CD4-positive, alpha-beta T cell treated with Interleukin-21 for 1 hour (primary cell): ENCODE measurements around the gene ARL4D.
"Not testable (repeated sequence)": the region's sequence is repeated elsewhere in the genome, so short reads cannot be mapped to it uniquely, and the experiment has no call there.

Experiments
- DNase-seq: peaks from one replicate; pipeline ENCODE4 v3.0.0-alpha.2; 2020

The ARL4D gene

DNA sequence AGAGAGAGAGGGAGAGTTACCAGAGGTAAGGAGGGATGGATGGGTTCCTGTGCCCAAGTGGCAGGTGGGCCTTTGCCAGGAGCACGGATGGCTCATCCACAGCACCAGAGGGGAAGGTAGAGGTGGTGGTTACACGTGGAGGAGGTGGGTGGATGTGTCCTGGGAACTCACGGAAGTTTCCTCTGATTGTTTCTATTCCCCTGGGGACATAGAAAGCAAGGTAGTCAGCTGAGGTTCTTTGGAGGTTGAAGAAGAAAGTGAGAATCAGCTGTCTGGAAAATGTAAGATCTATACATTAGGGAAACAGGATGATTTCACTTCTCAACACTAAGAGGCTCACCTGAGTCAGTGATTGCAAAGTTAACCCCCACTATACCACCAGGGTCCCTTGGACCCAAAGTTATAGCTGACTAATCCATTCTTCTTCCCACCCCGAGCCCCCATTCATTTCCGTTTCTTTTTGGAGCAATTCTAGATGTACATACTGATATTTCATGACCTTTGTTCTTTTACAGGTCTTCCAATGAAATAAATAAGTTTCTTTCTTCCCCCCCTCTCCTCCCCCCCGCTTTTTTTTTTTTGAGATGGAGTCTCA is 27.5 kb upstream of the ARL4D start:
- no peak for DNase-seq

DNA sequence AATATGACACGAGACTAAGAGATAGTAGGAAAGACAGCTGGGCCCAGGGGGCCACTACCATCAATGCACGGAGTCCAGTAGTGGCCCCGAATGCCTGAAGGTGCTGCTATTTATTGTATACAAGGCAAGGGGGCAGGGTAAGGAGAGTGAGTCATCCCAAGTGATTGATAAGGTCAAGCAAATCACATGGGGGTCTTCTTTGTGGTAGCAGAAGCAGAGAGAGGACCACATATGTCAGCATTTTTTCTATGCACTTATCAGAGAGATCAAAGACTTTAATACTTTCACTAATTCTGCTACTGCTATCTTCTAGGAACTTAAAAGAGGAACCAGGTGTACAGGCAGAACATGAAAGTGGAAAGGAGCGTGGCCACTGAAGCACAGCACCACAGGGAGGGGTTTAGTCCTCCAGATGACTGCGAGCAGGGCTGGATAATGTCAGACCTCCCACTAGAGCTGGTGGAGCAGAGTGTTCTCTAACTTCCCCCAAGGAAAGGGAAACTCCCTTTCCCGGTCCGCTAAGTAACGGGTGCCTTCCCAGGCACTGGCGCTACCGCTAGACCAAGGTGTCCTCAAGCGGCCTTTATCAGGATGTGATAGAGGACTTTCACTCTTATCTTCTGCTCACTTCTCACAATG is 26.4 kb upstream of the ARL4D start:
- DNase-seq = no peak

DNA sequence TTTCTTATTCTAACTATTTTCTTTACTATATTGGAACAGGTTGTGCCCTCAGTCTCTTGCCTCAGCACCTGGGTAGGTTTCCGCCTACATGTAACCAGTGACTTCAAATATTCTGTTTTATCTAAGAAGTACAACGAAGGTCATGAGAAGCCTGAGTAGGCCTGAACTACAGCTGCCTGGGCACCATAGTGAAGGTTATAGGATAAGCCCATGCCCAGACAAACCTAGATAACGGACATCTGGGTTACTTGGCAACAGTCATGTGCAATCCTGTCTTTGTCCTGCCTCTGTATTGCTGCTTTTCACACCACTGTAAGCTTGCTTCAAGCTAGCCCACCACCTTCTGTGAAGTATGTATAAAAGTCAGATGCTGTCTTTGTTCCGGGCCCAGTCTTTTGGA is 25.4 kb upstream of the ARL4D start:
- DNase-seq = no peak

DNA sequence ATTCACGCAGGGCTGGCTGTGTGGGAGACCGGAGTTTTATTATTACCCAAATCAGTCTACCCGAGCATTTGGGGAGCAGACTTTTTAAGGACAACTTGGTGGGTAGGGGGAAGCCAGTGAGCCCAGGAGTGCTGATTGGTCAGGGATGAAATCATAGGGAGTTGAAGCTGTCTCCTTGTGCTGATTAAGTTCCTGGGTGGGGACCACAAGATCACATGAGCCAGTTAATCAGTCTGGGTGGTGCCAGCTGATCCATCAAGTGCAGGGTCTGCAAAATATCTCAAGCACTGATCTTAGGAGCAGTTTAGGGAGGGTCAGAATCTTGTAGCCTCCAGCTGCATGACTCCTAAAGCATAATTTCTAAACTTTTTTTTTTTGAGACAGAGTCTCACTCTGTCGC is 22.9 kb upstream of the ARL4D start:
- DNase-seq = not testable (repeated sequence)

DNA sequence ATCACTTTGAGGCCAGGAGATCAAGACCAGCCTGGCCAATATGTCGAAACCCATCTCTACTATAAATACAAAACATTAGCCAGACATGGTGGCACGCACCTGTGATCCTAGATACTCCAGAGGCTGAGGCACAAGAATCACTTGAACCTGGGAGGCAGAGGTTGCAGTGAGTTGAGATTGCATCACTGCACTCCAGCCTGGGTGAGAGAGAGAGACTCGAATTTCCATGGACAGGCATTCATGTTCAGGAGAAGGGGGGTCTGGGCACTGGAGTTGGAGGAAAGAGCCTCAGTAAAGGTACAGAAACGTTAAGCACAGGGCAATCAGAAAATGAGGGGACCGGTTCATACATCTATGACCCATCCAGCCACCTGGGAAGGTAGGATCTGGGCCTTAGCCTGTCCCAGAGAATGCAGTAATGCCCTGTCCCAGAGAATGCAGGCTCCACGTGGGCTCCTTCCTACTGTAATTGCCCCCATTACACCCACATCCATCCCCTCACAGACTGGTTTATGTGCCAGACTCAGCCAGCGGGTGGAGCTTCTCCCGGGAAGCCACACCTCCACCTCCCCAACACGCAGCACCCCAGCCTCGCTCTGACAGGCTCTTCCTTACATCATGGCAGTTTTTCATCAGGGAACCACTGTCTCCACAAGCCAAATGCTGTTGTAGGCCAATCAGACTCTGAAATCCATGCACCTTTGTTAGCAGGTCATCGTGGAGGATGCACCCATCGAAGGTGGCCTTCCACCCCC is 21.6 kb upstream of the ARL4D start:
- DNase-seq = no peak

DNA sequence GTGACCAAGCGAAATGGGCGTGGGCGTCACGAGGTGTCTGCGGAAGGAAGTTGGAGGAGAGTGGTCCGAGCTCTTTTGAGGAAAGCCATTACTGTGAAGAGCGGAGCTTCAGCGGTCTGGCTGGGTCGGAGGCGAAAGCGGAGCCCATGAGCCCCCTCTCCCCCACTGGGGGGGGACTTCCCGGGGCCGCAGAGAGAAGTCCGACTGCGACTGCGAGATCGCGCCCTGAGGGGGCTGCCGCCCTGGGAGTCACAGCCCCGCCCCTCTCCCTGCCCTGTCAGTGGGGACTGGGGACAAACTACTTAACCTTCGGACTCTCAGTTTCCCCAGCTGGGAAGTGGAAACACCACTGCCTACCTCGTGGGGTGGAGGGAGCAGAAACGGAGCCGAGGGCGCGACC is 20.0 kb upstream of the ARL4D start:
- DNase-seq = no peak

DNA sequence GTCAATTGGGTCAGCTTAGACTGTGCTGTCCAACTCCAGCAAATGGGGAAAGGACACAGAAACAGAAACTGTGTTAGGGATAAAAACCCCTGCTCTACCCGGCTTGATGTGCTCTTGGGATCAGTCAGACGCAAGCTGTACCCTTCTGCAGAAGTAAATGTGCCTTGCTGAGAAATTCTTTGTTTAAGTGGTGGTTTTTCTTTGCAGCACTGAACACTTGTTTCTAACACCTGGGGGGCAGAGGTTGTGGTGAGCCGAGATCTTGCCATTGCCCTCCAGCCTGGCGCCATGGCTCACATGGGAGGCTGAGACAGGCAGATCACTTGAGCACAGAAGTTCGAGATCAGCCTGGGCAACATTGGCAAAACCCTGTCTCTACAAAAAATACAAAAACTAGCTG is 18.5 kb upstream of the ARL4D start:
- DNase-seq = no peak

DNA sequence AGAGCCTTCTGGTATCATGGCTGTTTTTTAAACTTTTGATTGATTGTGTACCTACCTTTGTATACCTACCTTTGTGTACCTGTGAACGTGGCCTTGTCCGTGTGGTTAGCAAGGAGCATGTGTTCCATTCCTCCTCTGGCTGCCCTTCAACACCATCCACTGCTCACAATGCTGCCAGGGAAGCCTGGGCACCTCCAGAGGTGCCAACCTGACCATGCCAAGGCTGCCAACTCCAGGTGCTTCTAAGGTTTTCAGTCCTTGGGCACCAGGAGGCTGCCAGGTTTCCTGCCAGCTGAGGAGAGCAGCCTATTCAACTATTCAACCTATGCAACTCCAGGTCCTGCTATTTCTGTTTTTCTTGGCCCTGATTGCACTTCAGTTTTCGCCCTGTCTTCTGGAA is 17.6 kb upstream of the ARL4D start:
- no peak for DNase-seq

DNA sequence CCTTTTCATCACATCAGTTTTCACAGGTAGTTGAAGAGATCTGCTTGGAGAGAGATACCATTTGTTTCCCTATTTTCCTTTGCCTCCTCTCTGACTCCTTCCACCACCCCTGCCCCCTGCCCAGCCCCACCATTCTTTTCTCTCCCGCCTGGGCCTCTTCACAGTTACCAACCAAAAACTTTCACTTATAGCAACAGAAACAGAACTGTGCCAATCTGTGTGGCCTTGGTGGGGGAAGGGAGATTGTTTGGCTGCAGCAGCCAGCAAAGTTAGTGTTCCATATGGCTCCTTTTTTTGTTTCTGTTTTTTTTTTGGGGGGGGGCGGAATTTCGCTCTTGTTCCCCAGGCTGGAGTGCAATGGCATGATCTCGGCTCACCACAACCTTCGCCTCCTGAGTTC is 17.2 kb upstream of the ARL4D start:
- DNase-seq = no peak

DNA sequence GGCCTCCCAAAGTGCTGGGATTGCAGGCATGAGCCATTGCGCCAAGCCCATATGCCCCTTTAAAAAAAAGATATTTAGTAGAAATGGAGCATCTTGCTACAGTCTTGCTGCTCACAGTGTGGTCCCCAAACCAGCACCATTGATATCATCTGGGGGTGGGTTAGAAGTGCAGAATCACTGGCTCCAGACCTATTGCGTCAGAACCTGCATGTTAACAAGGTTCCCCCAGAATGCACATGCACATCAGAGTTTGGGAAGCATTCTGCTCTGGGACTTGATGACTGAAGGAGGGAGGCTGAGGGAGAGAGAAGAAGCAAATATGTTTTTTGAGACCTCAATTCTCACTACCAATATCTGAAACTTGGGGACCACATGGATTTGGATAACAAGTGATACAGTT is 16.0 kb upstream of the ARL4D start:
- no peak for DNase-seq

DNA sequence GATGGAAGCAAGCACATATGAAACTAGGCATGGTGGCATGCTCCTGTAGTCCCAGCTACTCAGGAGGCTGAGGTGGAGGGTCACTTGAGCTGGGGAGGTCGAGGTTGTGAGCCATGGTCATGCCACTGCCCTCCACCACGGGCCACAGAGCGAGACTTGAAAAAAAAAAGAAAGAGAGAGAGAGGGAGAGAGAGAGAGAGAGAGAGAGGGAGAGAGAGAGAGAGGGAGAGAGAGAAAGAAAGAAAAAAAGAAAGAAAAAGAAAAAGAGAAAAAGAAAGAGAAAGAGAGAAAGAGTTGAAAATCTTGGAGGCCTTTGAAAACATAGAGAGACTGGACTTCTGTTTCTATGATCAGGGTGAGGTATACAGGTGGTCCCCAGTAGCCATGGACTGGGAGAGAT is 15.4 kb upstream of the ARL4D start:
- DNase-seq = no peak

DNA sequence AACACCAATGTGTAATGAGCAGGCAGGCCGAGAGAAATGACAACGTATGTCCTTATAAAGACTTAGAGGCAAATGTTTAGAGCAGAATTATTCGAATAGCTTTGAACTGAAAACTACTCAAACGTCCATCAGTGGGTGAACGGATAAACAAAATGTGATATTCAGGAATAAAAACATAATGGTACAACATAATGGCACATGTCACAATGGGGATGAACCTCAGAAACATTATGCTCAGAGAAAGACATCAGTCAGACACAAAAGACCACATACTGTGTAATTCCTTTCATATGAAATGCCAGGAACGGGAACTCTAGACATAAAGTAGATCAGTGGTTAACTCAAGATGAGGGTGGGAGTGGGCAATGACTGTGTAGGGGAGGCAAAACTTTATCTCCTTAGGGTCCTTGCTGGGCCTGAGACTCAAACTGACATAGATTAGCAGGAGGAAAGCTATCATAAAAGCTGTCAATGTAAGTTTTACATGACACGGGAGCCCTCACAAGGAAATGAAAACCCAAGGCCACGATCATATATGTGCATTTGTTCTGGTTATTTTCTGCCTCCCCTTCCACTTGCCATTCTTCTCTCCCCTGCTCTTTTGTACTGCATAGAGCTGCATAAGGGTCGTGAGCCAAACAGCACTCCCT is 14.8 kb upstream of the ARL4D start:
- no peak for DNase-seq

DNA sequence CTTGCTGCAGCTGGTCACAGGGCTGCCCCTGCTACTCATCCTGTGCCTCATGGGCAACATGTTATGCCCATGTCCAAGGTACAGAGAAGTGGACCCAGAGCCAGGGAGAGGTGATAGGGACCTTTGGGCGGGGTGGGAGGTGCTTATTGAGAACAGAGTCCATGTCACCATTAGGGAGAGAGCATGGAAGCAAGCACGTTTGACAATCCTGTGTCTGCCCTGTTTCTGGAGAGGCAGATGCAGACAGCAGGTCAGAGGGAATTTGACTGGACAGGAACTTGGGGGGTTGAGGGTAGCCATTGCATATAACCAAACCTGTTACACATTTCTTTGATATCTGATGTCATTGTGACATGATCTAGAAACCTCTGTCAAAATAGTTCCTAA is 14.3 kb upstream of the ARL4D start:
- no peak for DNase-seq

DNA sequence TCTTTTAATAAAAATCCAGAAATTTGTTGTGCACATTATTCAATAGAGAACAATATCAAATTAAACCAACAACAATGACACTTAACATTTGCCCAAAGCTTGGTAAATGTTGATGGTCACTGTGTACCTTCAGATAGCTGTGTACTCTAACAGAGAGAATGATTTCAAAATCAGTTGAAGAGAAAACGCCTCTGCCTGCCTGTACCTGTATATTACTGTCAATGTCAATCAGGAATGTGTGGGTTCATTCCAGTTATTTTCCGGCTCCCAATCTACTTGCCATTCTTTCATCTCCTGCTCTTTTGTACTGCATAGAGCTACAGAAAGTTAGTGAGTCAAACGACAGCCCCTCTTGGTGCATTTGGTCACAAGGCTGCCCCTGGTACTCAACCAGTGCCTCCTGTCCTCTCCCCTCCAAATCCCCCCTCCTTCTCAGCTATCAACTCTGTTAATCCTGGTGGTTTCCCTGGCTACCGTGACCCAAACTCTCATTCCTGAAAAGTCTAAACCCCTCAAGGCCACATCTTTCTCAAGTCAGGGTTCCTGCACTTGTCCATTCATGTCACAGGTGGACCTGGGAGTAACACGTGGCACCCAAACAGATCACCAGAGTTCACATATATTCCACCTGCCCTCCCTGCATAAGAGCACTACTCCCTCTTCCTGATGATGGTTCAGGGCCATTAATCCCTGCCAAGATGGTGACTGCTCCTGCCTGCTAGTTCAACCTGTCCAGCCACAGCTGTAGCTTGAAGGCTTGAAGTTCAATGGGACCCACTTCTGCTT is 13.6 kb upstream of the ARL4D start:
- no peak for DNase-seq

DNA sequence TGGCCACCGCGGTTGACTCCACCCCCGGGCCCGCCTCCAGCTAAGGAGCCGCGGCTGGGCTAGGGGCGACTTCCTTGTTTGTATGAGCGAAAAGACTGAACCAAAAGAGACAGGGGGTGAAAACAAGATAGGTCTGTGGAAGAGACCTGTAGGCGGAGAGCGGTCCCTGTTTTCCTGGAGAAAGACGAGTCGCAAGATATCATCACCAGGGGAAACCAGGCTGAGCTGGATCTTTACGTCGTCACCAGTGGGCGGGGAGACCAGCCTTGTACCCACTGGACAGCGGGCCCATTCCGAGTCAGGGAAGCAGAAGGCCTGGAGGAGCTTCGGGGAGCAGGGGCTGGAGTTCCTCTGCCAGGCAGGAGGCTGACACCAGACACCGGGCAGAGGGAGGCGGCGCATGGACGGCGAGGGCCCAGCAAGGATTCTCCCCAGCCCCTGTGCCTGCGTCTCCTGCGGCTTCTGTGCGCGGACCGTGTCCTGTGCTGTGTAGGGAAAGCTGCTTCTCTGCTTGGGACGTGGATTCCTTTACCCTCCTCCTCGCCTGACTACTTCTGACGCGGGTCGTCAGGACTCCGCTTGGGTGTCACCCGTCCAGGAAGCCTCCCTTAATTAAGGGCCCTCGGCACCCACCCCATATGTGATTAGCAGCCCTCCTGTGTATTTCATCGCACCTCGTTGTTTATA is 10.3 kb upstream of the ARL4D start:
- peak; percentile 93 for DNase-seq

DNA sequence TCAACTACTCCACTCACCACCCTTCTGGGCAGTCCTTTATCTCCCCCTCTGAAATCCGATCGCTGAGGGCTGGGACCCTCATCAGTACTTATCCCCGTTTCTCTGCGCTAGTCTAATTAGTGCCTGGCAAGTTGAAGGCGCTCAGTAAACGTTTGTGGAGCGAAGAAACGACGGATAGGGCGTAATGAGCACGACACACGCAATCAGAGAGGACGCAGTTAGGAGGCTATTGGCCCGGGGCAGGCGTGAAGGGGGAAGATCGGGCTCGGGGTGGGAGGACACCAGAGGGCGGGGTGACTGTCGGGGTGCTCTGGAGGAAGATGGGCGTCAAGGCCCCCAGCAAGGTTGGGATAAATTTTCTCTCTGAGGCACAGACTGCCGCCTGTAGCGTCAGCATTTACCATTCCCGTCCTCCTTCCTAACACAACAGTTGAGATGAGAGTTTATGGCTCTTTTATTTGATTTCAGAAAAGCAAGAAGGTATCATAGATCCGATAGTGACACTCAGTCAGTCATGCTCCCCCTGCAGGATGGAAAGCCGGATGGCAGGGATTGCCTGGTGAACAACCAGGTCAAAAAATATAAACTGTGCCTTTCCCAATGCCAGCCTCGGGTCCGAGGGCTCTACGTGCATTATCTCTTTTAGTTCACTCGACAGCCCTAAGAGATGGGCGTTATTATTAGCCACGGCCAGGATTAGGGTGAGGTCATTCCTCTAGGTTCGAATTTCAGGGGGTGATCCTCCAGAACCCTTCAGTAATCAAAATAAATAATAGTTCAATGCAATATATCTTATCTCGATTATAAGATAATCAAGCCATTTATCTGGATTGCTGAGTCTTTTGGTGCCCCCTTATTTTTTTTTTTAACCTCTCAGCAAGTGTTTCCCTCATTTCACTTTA is 9.5 kb upstream of the ARL4D start:
- peak; percentile 87 for DNase-seq

DNA sequence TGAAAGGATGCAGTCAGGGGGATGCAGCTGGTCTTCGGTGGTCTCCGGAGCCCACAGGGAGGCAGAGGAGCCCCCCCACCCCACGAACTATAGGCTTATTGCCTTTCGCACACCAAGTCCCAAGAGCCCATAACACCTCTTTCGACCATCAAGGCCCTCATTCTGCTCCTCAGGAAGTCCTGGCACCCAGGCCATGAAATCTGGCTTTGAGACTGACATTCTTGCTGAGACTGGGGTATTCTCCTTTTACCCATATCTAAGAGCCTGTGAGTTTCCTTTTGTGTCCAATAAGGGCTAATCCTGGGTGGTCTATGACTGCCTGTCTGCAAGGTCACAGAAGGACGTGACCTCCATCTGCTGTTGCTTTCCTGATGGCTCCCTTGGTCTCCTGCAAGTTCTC is 6.4 kb upstream of the ARL4D start:
- DNase-seq = no peak

DNA sequence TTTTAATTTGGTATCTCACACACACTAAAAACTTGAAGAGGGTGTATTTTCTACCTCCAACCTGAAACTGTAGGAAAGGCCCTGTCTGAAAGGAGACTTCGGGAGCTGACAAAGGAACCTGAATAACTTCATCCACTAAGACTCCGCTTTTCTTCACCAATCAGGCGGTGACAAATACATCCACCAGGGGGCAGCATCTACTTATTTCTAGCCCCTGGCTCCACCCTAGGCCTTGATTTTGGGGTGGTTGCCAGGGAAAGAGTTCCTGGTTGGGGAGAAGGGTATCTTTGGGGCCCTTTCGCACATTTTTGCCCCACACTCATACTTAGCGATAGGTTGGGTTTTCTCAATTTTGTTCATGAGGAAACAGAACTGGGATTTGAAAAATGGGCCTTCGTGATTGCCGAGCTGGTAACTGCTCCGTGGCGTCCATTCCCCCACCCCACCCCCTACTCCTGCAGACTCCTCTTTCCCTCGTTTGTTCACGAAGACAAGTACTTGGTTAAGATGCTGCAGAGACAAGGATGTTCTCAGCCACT is 4.8 kb upstream of the ARL4D start:
- peak; percentile 91 for DNase-seq

DNA sequence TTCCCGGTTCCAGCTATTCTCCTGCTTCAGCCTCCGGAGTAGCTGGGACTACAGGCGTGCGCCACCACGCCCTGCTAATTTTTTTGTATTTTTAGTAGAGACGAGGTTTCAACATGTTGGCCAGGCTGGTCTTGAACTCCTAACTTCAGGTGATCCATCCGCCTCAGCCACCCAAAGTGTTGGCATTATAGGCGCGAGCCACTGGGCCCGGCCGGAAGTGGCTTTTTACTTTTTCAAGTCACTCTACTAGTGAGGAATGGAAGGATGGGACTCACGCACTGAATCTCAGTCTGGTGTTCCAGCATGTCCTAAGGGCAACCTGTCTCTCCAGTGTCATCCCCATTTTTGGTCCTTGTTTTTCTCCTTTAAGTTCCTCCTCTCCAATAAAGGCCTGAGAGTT is 4.1 kb upstream of the ARL4D start:
- DNase-seq = not testable (repeated sequence)

DNA sequence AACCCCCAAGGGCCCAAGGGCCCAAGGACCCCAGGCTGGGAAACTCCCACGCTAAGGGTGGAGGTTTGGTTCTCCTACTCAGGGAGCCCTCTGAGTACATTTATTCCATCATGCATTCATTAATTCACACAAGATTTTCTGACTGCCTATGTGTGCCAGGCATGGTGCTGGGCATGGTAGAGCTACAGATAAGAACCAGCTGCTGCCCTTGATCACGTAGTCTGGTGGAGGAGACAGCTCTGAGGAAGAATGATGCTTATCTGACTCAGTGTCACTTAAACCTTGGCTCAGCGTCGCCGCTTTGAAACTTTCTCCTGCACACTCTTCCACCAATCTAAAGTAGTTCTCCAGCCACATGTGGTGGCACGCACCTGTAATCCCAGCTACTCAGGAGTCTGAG is 3.6 kb upstream of the ARL4D start:
- no peak for DNase-seq

DNA sequence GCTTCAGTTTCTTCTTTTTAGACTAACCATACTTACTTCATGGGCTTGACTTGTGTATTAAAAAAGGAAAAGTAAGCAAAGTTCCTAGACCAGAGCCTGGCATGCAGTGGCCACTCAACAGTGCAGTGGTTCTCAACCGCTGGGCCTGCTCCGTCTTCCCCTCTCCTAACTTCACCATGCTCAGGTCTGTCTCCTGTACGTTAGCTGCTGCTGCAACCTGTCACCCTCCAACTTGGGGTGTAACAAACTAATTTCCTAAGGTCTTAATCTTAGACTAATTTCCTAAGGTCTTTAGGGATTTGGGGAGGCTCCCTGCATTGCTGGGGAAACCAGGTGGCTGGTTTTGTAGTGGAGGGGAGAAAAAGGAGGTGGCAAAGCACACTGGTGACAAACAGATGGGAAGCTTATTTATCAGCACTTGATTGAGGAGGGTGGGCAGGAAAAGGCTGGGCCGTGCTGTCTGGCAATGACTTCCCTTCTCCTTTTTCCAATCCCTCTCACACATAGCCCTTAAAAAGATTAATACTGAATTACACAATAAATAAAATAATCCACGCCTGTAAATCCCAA is 2.2 kb upstream of the ARL4D start:
- no peak for DNase-seq
